HG02840 (cell line): ENCODE results near the gene USH2A.

Experiments used
- ATAC-seq: cut with Tn5 transposase; IDR thresholded peaks from one replicate; pipeline ENCODE4 v1.9.1; 2021; ENCODE audit warnings: mild to moderate bottlenecking, moderate library complexity, moderate number of reproducible peaks; ENCODE audit not compliant: unreplicated experiment, low FRiP score

Gene USH2A

GRCh38 chr1:215631040-215631439, 792.2 kb downstream of the USH2A start:
- ATAC-seq = no peak

DNA sequence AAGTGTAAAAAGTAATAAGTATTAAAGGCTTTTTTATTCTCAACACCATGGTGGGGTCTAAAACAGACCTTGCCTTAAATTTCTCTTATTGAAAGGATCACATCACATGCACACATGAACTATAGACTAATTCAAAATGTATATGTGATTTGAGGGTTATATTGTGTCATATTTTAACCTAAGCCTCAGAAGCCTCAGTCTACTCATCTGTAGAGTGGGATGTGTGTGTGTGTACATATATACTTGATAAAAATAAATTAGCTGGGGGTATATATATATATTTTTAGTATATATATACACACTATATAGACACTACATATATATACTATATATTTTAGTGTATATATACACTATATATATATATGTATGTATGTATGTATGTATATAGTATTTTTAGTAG, 797.3 kb downstream of the USH2A start:
- no peak for ATAC-seq

DNA sequence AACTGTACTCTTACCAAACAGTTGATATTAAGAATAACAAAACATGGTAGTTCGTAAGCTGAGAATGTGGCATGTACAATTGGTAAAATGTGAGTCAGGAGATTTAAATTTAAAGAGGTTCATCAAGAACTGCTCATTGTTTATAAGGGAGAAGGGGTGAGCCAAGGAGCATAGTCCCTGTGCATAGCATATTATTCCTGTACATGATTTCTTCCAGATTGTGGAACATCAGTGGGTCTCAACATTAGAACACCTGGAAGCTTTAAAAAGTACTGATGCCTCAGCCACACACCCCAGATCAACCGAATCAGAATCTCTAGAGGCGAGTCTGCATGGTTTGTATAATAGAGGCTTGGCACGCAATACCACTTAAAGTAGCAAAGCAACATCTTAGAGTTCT, 800.1 kb downstream of the USH2A start:
- no peak for ATAC-seq

DNA sequence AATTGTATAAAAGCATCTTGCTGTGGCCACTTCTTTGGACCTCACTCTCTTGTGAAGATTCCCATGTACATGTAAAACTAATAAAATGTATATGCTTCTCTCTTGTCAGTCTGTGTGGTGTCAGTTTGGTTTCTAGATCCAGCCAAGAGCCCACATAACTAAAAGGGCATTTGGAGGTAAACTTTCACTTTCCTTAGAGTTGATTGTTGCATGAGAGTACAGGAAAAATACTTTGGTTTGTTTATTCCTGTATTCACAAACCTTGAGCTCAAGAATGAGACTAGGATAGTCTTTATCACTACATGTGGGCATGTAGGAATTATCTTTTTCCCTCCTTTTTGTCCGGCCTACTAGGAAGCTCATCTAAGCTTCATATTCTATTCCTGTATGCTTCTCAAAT, 805.3 kb downstream of the USH2A start:
- no peak for ATAC-seq

- no peak for ATAC-seq
Measured at GRCh38 chr1:215612391-215612790, 810.9 kb downstream of the USH2A start.

- ATAC-seq = no peak
Measured at GRCh38 chr1:215608646-215609045, 814.6 kb downstream of the USH2A start.

DNA sequence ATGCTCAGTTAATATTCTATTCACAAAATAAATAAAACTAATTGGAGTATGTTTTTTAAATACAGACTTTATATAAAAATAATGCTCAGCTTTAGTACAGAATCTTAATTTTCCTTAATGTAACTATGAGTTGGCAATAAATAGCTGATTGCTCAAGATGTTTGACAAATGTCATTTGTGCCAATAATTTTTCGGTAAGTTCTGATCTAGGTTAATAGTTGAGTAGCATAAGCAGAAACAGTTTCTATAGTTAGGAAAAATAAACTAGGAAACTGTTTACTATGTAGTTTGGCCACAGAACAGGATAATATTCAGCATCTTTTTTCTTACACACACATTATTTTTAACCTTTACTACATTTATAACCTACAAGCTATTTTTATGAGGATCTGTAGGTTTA, 815.8 kb downstream of the USH2A start:
- ATAC-seq = no peak

DNA sequence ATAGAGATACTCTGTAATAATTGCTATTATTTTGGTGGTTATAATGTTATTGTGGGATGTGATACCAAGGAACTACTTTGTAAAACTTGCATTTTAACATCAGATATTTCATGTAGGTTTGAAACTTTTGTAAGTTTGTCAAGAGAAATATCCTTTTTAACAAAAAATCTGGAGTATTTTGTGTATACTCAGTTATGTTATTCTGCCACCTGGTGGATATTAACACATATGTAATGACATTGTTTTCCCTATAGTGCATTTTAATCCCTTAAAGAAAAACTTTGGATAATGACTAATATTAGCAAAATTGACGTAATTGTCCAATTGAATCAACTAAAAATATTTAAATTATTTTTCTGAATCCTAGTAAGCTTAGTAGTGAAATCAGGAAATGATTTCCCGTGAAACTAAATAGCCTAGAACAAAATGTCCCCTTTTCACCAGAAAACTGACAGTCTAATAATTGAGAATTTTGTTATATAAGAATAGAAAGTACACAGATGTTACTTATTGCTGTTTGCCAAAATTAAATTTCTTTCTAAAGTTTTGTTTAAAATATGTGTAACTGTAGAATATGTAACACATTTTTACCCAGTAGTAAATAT, 816.6 kb downstream of the USH2A start:
- no peak for ATAC-seq

- no peak for ATAC-seq
Measured at GRCh38 chr1:215606036-215606435, 817.2 kb downstream of the USH2A start.

- ATAC-seq = no peak
Measured at GRCh38 chr1:215605011-215605621, 818.1 kb downstream of the USH2A start.

GRCh38 chr1:215603319-215603718, 819.9 kb downstream of the USH2A start:
- no peak for ATAC-seq

DNA sequence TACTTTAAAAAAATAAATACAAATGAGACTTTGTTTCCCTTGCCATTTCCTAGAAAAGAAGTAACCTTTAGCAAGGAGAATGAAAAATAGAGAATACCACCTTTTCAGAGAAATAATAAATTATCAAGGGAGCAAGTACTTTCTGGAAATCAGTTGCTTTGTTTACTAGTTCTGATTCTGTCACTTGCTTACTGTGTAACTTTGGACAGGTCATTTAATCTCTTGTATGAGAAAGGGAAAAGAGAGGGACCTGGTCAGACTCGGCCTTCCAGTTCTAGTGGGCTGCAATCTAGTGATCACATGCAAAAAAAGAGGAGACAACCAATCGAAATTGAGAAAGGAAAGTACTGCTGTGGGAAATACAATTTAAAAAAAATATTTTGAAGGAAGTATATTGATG, 822.0 kb downstream of the USH2A start:
- no peak for ATAC-seq

GRCh38 chr1:215600867-215601266, 822.4 kb downstream of the USH2A start:
- no peak for ATAC-seq

DNA sequence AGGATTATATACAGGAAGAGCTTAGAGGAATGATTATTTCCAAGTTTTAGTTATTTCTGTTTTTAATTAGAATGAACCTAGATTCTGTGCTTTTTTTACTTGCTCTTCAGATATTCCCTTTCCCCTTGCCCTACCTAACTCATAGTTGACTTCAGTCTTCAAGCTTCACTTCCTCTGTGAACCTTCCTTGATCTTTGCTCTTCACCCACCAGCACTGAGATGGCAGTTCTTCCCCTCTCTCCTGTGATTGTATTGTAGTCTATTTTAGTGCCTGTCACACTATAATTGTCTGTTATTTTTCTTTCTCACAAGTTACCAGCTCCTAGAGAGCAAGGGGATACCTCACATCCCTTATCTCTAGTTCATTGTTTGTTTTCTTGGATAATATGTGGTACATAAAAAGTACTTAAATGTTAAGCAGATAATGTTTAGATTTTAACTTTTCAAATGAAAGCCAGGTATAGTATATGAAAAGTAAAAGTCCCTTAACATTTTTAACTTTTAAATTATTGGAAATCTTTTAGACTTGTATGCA, 822.9 kb downstream of the USH2A start:
- ATAC-seq = no peak

DNA sequence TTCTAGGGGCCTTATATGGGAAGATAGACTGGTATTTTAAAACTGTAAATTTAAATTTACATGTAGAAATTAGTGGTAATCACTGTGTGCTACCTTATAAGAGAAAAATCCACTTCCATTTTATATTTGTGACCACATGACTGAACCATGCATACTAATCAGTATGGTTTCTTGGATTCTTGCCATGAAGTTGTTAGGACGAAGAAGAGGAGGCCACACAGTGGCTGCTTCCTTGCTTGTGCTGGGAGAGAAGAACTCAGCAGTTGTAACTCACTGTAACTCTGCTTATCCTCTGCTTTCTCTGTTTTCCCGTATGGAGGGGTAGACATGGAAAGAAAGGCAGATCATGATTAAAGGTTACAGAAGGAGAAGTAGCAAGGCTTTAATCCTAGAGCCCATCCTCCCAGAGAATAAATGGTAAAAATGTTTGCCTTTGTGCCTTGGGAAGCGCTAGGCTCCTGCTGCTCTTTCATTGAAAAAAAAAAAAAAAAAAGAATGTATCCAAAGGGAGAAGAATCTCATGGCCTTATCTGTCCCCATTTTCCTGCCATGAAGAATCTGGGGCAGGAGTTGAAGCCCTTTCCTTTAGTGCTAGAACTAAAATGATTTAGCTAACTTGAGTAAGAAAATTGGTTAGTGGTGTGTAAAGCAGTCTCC, 823.7 kb downstream of the USH2A start:
- ATAC-seq = no peak

DNA sequence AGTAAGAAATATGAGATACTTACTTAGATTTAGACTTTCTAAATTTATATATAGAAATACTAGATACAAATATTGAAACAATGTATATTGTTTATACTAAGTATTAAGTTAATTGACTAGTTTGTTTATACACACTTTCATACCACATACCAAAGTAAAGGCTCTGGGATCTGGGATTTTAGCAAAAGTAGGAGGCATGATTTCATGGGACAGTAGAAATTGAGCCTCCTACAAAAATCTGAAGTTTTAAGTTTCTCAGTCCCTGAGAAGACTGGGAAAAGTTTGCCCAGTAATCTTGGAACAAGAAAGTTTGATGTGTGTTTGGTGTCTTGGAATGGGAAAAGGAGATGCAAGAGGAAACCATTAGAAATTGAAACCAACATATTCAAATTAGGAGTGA, 825.3 kb downstream of the USH2A start:
- ATAC-seq = no peak

DNA sequence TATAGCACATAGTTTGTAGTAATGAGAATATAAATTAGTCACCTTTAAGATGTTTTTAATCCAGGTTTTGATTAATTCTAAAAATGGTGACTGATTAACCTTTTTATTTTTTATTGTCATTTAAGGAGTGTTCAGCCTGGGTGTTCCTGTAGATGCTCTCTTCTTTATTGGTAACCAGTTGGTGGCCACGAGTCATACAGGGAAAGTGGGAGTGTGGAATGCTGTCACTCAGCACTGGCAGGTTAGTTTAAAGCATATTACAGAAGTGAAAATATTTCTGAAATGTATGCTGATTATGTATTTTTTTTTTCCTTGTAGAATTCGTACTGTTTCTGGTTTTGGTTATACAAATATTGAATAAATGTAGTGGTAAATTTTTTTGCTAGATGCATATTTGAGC, 828.0 kb downstream of the USH2A start:
- no peak for ATAC-seq

DNA sequence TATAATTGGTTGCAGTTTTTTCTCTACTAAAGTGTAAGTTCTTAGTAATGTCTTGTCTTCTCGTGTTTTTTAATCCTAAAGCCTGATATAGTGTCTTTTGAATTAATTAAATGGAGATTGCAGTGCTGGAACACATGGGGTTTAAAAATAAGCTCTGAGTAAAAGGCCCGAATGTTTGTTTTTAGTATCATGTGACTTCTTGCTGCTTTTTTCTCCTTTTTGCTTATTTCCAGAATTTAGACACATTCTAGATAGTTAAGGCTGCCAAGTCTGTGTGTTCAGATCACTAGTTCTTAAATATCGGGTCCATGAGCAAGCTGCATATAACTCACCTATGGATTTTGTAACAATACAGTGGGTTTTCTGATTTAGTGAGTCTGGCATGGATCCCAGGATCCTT, 828.6 kb downstream of the USH2A start:
- ATAC-seq = no peak

DNA sequence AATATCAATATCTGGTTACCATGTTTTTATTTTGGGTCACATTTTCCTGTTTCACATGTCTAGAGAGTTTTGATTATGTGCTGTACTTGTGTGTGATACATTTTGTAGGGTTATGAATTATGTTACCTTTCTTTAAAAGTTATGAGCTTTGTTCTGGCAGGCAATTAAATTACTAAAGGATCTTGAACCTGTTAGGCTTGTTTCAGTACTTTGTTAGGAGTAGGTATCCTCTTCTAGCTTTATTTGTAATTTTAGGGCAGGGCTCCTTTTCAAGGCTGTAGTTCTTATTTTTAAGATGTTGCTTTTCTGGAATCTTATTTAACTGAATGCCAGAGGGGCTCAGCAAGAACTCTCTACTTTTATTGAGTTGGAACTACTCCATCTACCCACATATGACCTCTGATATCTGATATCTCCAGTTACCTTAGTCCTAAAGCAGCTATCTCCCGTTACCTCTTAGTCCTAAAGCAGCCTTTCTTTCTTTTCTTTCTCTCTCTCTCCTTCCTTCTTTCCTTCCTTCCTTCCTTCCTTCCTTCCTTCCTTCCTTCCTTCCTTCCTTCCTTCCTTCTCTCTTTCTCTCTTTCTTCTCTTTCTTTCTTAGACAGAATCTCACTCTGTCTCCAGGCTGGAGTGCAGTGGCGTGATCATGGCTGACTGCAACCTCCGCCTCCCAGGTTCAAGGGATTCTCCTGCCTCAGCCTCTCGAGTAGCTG, 832.3 kb downstream of the USH2A start:
- no peak for ATAC-seq

- ATAC-seq = no peak
Measured at GRCh38 chr1:215589650-215590435, 833.4 kb downstream of the USH2A start.
